Left lung (tissue), 10 donors: ENCODE results near the gene GALNT1. TPM values are rescaled to one million over a fixed set of nuclear protein-coding genes. Genes with fewer than 3 reads are reported as not detected.

Source experiments
- ATAC-seq: fragments of 200-7000 bp; cut with Tn5 transposase; one replicate; pipeline ENCODE4 v1.9.1; 2020; ENCODE audit warnings: moderate library complexity
- DNase-seq, 4 donors: peaks; one replicate each; pipeline ENCODE4 v3.0.0-alpha.2; 2013 to 2020
- H3K27ac ChIP-seq, 2 donors: fragments of 200-600 bp; sonication (generic) in 1 of 2; one replicate each; pipeline versions ENCODE4 v1.5.0 to v1.8.0; 2020 to 2021
- H3K27me3 ChIP-seq, 2 donors: fragments of 200-600 bp; sonication (generic) in 1 of 2; one replicate each; pipeline versions ENCODE4 v1.5.0 to v1.8.0; 2020 to 2021
- H3K36me3 ChIP-seq, 2 donors: fragments of 200-600 bp; sonication (generic) in 1 of 2; one replicate each; pipeline versions ENCODE4 v1.5.0 to v1.8.0; 2020 to 2021
- H3K4me1 ChIP-seq, 2 donors: fragments of 200-600 bp; one replicate each; pipeline ENCODE4 v1.8.0; 2021
- H3K4me3 ChIP-seq, 2 donors: fragments of 200-600 bp; sonication (generic) in 1 of 2; one replicate each; pipeline versions ENCODE4 v1.5.0 to v1.8.0; 2020 to 2021; ENCODE audit warnings: mild to moderate bottlenecking in 1 of 2
- H3K9me3 ChIP-seq, 2 donors: fragments of 200-600 bp; sonication (generic) in 1 of 2; one replicate each; pipeline versions ENCODE4 v1.5.0 to v1.8.0; 2020 to 2021
- CTCF ChIP-seq, 2 donors: fragments of 200-600 bp; sonication (generic) in 1 of 2; IDR thresholded peaks; one replicate each; pipeline versions ENCODE4 v1.5.0 to v1.8.0; 2021; ENCODE audit warnings: antibody characterized with exemption in 2 of 2
- intact Hi-C, 2 donors: fragments of 100-400 bp; cut with DNase I; formaldehyde crosslinking; loops; one replicate each; pipeline versions ENCODE4 v1.11.2 to v1.14.2; 2022
- polyA plus RNA-seq, 6 donors: library from polyadenylated mRNA; unstranded; fragments of 120-200 nt; gene quantifications; one replicate each; pipeline ENCODE4 v1.2.1, GENCODE V29; 2013; ENCODE audit not compliant: insufficient read length in 6 of 6
- total RNA-seq, 2 donors: library from RNA; stranded (reverse); fragmentation: NEBNext Ultra II Directional; extraction: Animal tissue kit (Norgen Biotek cat#: 25700); gene quantifications; one replicate each; pipeline ENCODE4 v1.2.1, GENCODE V29; 2021
- donor health status: DM: no; HTN: yes; CAD: no.
- donor health status: DM: no; HTN: no; CAD: no.

The GALNT1 gene
- total and polyA plus RNA-seq, 8 donors: 82.5 to 110 (median 107) TPM

- TF ChIP-seq CTCF (IDR thresholded peaks at IDR 0.05): no peak
- H3K27me3 ChIP-seq: no peaks in the 10 kb centered on the region
- H3K4me3 ChIP-seq: no peak overlapping the region
- H3K27ac ChIP-seq: no peak overlapping the region
- ATAC-seq: no peak
- no peaks in the 10 kb centered on the region for H3K9me3 ChIP-seq
- no peaks in the 10 kb centered on the region for H3K36me3 ChIP-seq
- no peak for DNase-seq
- H3K4me1 ChIP-seq: no peaks in the 10 kb centered on the region
- intact Hi-C loops: no loop called here
These were observed 16.6 kb upstream of the GALNT1 start for GRCh38 chr18:35564795-35565453.

GRCh38 chr18:35566019-35566418 is 15.5 kb upstream of the GALNT1 start:
- DNase-seq (no peak), ATAC-seq (no peak)
- Histone ChIP-seq H3K4me1 (no peaks in the 10 kb centered on the region), H3K4me3 (no peak overlapping the region), H3K9me3 (no peaks in the 10 kb centered on the region), H3K36me3 (no peaks in the 10 kb centered on the region), H3K27me3 (no peaks in the 10 kb centered on the region), H3K27ac (no peak overlapping the region)
- intact Hi-C loops: no loop called here
- no peak for TF ChIP-seq CTCF (IDR thresholded peaks at IDR 0.05)

- TF ChIP-seq CTCF (IDR thresholded peaks at IDR 0.05): no peak
- intact Hi-C loops: no loop called here
- DNase-seq (no peak), ATAC-seq (no peak)
- H3K9me3 ChIP-seq: no peaks in the 10 kb centered on the region
- no peaks in the 10 kb centered on the region for H3K4me1 ChIP-seq
- H3K27me3 ChIP-seq: no peaks in the 10 kb centered on the region
- H3K36me3 ChIP-seq: no peaks in the 10 kb centered on the region
- no peak overlapping the region for H3K4me3 ChIP-seq
- H3K27ac ChIP-seq: no peak overlapping the region
These were observed 11.4 kb upstream of the GALNT1 start for GRCh38 chr18:35570182-35570581.

- no peak for ATAC-seq
- TF ChIP-seq CTCF (IDR thresholded peaks at IDR 0.05): no peak
These were observed 10.4 kb upstream of the GALNT1 start for GRCh38 chr18:35571138-35571537.

GRCh38 chr18:35572644-35573043 is 8.9 kb upstream of the GALNT1 start:
- Histone ChIP-seq H3K36me3 (no peaks in the 10 kb centered on the region), H3K27ac (no peak overlapping the region), H3K4me3 (no peak overlapping the region), H3K4me1 (no peaks in the 10 kb centered on the region), H3K27me3 (no peaks in the 10 kb centered on the region), H3K9me3 (peaks cover 0 to 6% of the 10 kb centered on the region in 2 donors)
- TF ChIP-seq CTCF (IDR thresholded peaks at IDR 0.05): no peak
- no peak for DNase-seq
- intact Hi-C loops: no loop called here
- no peak for ATAC-seq

More at GRCh38 chr18:35571138-35571537, 10.4 kb upstream of the GALNT1 start:
- DNase-seq: no peak
- no peaks in the 10 kb centered on the region for H3K36me3 ChIP-seq
- intact Hi-C loops: no loop called here
- H3K4me3 ChIP-seq: no peak overlapping the region
- H3K27ac ChIP-seq: no peak overlapping the region
- no peaks in the 10 kb centered on the region for H3K4me1 ChIP-seq
- H3K9me3 ChIP-seq: peaks cover 0 to 2% of the 10 kb centered on the region in 2 donors
- no peaks in the 10 kb centered on the region for H3K27me3 ChIP-seq
